Peyer's patch (tissue), 4 donors: ENCODE data around the gene PTRH1.

Experiments used
- CTCF ChIP-seq, 6 experiments: fragments of 450-650 bp in 4 of 6; fragments of 200-600 bp in 2 of 6; sonication (generic) in 1 of 6; IDR thresholded peaks; one replicate each; pipeline ENCODE4 v1.5.1; 2017 to 2019; ENCODE audit warnings: antibody characterized with exemption in 6 of 6, mild to moderate bottlenecking in 3 of 6, moderate library complexity in 1 of 6
- POLR2A ChIP-seq, 2 donors: fragments of 450-650 bp; IDR thresholded peaks; one replicate each; pipeline ENCODE4 v1.5.1; 2017; ENCODE audit warnings: antibody characterized with exemption in 2 of 2, mild to moderate bottlenecking in 2 of 2, moderate library complexity in 2 of 2

DNA sequence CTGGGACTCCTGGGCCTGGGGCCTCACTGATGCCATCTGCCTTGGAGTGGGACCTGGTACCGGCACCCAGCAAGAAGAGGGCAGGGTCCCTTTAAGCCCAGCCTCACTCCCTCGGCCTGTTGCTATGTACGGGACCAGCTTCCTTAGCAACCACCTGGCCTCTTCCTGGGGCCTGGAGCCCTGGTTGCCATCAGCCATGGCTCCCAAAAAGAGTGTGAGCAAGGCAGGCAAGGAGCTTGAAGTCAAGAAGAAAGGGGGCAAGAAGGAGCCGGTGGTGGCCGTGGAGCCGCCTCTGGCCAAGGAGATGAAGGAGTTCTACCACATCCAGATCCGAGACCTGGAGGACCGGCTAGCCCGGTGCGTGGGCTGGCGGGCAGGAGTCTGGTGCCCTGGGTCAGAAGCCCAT lies 8.6 kb downstream of the PTRH1 start, which contains the start of gene CFAP157:
- TF ChIP-seq CTCF (IDR thresholded peaks at IDR 0.05) (no peak), POLR2A (IDR thresholded peaks at IDR 0.05) (no peak)
